Effector CD4-positive, alpha-beta T cell (primary cell): ENCODE results near the gene CES2.
A peak's percentile ranks its signal among the peaks of the same experiment; 100 is the strongest.

Experiments
- DNase-seq: peaks from one replicate; pipeline ENCODE4 v3.0.0-alpha.2; 2020

Gene CES2

DNA sequence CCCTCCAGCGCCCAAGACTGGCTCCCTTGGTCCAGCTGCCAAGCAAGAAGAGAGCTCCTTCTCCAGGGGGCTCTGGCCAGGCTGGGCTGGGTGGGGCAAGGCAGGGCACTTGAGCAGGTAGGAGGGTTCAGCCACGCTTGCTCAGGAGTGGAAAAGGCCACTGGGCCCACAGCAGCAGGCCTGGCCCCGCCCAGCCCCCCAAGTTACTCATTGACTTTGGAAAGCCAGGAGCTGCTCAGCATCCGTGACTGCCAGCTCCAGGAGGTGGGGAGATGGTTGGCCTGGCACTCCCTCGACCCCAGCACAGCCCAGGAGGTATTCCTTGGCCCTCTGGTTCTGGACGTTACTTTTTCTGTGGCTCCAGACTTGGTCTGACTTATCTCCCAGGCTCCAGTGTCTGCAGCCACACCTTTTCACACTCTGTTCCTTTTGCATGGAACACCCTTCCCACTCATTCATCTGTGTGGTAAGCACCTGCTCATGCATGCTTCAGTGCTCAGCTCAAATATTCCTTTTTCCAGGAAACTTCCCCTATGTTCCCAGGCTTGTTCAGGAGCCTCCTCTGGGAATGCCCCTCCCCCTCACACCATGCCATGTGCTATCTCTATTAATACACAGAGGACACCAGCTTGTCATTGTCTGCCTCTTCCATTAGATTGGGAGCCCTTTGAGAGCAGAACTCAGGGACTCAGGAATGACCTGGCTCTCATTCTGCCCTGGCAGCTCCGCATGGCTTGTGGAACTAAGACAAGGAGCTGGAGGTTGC, 16.3 kb upstream of the CES2 start, which contains the start of gene CDH16:
TSS of gene CDH16 (minus strand) at position 83 of the 766 bp plus-strand sequence. CDS start 820 bp downstream, outside the sequence.
- DNase-seq = no peak

DNA sequence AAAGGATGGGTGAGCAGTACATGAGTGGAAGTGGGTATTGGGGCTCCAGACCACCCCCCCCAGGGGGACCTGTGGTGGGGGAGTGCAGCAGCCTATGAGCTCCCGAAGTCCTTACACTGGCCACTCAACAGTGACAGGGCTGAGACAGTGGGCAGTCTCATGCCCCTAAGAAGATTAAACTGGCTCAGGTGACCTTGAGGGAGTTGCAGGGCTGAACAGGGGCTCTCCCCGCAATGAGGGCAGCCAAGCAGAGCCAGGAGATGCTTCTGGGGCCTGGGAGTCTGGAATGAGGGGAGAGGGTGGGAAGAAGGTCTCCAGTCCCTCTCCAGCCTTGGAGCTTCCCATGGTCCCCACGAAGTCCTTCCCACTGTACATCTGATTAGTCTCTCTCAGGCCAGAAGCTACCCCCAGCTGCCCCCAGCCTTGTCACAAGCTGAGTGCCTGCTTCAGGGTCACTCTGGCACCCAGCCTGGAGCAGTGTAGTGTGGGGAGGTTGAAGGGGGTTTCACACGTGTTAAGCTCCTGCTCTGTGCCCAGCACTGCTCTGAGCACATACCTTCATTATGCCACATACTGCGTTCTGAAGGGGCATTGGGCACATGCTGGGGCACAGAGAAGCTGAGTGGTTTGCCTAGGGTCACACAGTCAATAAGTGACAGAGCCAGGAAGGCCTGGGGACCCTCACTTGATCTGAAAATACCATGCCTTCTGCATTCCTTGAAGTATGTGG, 15.6 kb upstream of the CES2 start:
- no peak for DNase-seq

DNA sequence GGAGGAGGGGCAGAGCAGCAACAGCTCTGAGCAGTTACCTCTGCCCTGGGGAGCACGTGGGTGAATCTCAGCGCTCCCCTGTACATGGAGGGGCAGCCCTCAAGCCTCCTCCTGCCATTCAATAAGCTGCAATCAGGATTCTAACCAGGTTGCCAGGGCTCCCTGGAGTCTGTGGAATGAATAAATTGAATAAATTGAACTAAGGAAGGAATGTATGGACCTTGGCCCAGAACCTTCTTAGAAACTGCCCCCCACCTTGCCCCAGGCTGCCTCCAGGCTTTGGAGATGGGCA, 15.1 kb upstream of the CES2 start:
- no peak for DNase-seq

DNA sequence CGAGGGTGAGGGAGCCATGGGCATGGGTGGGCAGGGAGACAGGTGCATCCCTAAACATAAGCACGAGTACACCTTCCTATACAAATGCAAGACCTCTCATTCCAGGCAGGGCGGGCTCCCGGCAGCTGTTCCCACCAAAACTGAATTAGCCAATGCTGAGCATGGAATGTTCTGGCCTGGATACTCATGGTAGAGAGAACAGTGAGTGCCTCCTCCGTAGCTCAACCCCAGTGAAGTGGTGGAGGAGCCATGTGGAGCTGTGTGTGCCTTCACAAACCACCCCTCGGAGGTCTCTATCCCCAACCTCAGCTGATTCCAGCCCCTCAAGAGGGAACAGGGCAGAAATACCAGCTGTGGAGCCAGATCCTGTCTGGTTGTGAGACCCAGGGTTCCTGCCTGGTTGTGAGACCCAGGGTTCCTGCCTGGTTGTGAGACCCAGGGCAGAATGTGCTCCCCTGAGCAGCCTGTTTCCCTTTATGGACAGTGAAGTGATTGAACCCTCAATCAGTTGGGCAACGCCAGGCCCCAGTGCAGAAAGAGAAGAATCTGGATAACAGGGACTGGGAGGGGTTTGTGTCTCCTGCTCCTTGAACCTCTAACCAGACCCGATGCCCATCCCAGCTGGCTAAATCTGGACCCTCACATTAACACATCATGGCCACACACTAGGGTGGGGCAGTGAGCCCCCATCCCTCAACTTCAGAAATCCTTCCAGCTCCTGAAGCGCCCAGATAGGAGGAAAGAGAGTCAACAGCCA, 14.2 kb upstream of the CES2 start:
- DNase-seq = no peak

DNA sequence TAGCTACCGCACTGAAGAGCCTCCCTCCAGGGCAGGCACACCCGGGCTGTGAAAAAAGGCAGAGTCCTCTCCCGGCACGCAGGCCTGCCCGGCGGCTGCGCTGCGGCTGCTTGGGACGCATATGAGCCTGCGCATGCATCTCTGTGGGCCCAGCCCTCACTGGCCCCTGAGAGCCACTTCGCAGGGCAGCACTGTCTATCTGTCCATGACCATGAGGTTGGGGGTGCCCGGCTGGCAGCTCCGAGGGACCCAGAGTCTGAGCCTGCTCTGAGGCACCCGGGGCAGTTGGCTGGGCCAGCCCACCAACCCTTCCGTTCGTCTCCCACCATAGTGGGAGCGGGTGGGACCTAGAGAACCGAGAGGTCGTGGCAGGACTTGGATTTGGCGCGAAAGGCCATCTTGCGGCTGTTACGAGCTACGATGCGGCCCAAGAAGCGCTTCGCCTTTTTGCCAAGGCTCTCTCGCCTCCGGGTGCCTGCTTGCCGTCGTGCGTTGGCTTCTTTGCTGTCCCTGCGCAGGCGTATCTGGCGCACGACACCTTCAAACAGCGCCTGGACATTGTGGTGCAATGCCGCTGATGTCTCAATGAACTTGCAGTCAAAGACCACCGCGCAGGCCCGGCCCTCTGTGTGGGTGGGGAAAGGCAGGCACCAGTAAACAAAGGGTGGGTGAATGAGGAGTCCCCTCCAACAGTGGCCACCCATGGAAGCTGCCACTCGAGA, 13.4 kb upstream of the CES2 start:
- no peak for DNase-seq

DNA sequence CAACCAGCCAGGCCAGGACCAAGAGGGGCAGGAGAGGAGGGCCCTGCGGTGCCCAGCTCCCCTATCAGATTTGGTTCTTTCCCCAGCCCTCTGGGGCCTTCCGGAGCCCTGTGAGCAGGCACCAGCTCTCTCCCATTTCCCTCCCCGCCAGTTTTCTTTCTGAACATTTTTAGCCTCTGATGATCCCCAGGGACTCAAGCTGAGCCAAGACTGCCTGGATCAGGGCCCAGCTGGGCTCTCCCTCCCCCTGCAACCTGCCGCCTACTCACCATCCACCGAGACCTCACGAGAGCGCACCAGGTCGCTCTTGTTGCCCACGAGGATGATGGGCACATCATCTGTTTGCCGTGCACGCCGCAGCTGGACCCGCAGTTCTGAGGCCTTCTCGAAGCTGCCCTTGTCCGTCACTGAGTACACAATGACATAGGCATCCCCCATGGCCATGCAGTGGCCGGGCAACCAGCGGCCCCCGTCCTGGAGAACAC, 12.0 kb upstream of the CES2 start:
- no peak for DNase-seq

DNA sequence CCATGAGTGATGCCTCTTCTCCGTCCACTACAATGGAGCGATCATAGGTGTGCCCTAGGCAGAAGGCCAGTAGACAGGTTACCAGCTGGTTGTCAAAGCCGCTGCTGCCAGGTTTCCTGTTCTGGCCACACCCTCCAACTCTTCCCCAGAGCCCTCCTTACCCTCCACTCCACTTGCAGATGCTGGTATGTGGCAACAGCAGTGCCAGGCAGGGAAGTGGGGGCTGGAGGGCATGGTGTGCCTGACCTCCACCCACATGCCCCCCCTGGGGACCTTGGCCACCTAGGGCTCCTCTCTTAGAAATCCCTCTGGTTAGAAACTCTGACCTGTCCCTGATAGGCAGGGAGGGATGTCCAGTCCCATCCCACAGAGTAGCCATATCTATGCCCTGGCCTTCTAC, 11.4 kb upstream of the CES2 start:
- no peak for DNase-seq

DNA sequence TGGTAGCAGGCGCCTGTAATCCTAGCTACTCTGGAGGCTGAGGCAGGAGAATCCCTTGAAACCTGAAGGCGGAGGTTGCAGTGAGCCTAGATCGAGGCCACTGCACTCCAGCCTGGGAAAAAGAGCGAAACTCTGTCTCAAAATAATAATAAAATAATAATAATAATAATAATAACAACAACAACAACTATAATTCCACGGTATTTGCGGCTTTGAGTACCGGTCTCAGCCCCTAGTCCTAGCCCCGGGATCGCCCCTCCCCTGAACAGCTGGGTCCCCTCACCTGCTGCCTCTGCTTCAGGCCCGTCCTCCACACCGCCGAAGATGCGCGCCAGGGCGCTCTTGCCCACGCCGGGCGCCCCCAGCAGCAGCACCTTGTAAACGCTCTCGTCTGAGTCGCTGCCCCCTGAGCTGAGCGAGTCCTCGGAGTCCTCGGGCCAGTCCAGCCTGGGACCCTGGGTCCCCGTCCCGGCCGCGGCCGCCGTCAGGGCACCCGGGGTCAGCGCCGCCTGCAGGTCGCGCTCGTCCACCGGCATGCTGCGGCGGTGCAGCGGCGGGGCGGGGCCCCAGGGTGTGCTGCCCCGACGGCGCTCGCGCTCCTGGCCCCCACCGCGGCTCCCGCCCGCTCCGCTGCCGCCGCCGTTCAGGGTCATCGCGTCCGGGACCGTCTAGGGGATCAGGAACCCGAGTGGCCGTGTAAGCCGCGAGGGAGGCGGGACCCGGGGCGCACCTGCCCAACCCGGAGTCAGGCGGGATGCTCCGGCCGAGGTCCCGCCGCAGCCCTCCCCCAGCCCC, 10.6 kb upstream of the CES2 start:
- DNase-seq = peak; percentile 15

DNA sequence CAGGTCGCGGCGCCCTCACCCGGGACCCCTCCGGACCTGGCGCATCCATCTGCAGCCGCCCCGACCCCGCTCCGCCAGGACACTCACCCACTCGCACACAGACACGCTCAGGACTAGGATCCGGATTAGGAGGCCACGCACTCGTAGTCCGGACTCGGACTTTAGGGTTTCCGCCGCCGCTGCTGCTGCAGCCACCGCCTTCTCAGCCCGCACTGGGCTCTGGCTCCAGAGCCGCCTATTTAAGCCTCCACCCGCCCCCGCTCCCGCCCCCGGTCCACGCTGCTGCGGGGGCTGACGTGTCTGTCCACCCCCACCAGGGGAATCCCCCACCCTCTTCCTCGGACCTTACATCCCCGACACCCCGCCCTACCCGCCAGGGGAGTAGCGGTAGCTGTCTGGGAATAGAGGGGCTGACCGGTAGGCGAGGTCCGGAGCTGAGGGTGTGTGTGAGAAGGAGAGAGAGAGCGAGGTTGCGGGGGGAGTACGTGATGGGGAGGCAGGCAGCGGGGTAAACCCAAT, 9.9 kb upstream of the CES2 start, which contains the start of gene RRAD:
TSS of gene RRAD (minus strand) at position 214 of the 519 bp plus-strand sequence. CDS start 356 bp downstream, outside the sequence.
- DNase-seq = no peak

DNA sequence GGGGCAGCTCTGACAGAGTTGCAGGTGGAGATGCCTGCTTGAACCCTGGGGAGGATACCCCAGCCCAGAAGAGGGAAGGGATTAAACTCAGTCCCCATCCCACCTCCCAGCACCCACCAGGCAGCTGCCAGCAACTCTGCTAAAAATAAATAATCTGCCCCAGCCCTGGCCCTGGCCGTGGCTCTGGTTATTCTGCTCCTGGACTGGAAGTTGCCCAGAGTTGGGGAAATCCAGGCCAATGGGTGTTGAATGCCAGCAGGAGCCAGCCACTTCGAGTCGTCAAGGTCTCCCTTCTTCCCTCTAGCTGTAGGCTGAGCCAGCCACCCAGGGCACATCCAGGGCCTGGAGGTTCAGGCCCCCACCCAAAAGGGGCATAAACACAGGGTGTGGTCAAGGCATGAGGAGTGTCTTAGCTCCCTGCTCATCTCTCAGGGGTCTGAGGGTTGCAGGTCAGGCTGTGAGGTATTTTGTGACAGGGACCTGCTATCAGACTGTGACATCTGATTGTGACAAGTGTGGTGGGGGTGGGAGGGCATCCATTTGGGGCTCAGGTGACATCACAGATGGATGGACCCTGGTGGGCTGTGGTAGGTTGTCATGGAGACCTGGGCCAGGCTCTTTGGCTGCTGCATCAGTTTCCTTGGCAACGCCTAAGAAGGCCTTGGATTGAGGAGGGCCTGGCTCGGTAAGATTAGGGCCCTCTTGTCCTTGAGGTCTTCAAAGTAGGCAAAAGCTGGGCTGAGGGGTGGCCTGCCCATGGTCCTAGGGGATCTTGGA, 9.0 kb upstream of the CES2 start:
- DNase-seq = no peak

DNA sequence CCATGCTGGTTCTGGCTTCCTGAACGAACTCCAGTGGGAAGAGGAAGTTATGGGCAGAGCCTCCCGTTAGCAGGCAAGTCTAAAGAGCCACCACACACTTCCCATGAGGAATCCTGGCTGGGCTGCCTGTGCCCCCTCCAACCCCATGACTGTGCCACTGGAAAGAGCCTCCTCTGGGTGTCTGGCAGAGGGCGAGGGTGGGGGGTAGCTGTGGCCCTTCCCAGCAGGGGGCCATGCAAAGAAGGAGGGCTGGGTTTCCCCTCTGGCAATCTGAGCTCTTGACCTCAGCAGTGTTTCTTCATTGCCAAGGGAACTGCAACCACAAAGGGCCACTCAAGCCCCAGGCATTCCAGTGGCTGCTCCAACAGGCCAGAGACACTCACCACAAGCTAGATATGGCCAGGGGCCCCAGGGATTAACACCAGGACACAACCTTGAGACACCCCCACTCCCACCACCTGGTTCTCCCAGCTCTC, 8.3 kb upstream of the CES2 start:
- no peak for DNase-seq

DNA sequence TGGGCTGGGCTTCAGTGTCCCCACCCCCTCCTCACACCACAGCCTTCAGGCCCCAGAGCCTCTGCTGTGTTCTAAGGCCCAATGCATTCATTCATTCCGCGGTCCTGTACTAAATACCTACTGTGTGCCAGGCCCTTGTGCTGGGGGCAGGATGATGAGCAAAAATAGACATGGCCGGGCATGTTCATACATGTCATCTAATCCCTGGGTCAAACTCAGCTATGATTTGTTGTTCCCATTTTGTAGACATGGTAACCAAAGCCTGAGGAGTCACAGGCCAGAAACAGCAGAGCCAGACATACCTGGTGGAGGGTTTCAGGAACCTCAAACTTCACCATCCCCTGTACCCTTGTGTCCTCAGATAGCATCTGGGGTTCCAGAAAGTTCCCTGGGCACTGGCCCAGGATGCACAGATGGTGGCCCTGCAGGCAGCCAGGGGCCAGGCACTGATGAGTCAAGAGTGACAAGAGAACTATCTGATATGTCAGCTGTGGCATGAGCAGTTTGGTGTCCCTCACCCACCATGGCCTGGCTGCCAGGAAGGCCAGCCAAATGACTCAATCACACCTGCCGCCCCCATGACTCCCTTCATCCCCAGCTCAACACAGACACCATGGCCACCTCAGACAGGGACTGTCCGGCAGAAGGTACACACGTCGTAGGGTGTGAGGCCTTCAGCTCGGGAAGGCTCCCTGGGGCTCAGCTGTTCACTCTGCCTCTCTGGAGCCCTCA, 7.2 kb upstream of the CES2 start:
- DNase-seq = no peak

DNA sequence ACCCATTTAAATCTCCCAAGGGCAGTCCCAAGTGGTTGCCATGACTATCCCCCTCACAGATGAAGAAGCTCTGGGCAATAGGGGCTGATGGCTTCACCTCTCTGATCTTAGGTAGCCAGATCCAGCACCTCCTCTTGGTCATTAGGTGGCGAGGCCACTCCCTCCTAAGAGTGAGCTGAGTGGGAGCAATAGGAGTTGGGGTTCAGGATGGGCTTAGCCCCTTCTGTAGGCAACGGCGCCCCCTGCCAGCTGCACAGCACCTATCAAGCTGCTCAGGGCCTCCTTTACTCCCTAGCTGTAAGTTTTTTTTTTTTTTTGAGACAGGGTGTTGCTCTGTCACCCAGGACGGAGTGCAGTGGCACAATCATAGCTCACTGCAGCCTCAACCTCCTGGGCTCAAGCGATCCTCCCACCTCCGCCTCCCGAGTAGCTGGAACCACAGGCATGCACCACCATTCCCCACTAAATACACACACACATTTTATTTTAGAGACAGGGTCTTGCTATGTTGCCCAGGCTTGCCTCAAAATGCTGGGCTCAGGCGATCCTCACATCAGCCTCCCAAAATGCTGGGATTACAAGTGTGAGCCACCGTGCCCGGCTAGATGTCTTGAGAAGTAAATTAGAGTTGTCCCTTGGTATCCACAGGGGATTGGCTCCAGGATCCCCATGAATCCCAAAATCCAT, 6.5 kb upstream of the CES2 start:
- no peak for DNase-seq

DNA sequence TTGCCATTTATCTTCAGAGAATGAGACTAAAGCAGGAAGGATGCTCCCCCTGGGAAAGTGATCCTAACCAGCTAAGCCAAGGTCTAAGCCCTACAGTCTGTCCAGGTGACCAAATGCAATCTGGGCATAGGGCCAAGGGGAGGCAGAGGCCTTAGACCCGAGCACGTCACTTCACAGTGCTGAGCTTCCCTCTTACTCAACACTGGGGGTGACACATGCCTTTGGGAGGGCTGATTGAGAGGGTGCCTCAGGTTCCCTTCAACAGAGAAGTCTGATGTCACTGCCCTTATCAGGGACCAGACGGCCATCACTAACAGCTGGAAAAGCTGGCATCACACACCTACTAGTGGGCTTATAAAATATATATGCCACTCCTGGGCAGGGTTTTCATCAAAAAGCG, 5.1 kb upstream of the CES2 start:
- no peak for DNase-seq

DNA sequence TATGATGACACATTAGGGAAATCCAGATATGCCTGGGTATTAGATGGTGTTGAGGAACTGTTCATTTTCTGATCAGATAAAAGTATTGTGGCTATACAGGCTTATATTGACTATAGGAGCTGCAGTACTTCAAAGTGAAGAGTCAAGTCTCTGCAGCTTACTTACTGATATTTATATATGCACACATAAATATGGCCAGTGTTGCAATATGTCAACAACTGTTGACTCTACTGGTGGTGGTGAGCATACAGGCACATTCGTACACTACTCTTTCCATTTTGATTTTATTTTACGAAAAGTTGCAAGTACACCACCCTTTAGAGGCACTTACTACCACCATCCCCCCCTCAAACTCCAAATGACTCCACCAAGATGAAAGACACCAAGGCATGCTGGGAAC, 3.7 kb upstream of the CES2 start:
- no peak for DNase-seq

DNA sequence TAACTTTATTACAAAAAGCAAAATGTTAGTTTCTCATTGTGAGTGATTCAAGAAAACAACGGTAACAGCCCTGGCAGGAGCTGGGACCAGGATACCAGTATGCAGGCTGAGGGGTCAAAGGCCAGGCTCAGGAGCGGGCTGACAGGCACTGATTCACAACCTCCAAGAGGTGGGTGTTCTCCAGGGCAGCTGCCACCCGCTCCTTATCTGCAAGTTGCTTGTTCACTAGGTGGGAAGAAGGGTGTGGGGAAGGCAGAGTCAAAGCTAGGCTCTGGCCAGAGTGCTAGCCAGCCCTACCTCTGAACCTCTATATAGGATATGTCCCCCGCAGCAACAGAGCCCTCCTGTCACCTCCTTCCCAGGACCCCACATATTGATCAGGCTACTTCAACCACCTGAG, 3.2 kb upstream of the CES2 start:
- DNase-seq = no peak

DNA sequence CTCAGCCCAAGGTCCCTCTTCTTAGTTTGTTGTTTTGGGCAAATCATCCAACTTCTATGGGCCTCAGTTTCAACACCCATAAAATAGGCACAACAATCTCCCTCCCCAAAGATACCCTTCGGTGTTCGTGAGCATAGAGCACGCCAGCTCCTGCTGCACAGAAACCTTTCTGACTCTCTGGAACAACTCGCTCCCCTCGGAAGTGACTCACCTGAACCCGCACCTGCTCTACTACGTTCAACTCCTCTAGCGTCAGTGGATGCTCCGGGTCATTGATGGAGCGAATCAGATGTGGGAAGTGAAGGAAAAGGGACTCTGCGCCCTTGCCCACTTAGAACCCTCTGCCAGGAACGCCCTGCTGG, 1.6 kb upstream of the CES2 start:
- DNase-seq = no peak

DNA sequence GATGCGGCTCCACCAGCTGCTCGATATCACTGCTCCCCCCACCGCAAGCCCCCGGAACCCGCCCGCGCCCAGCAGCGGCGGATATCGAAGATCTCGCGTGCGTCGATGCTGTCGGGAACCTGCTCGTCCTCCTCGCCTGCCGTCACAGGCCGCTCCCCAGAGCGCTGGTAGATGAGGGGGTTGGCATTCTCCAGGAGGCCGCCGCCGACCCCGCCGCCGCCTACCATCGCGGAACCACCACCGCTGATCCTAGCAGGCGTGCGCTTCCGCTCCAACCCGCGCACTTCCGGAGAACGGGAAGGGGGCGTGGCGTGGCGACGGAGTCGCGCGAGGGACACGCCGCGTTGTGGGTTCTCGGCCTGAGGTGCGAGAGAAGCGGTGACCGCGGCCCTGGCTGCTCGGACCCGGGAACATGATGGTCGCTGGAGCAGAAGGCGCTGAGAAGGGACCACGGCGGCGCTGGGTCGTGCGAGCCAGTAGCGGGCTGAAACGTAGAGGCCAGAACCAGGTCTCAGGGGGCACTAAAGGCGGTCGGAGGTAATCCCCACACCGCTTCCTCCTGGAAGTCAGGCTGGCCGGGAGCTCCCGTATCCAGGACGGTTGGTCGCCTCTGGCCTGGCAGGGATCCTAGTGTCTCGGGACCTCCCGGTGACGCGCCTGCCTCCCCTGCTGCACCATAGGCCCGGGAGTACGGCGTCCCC, 1.0 kb upstream of the CES2 start, which contains the start of gene CIAO2B:
TSS of gene CIAO2B (minus strand) at position 265 of the 701 bp plus-strand sequence. CDS start at position 227, 38 bp downstream.
- DNase-seq = peak; percentile 85
